Neural progenitor cell (in vitro differentiated cells): ENCODE measurements around the gene PDGFRB. TPM values are rescaled to one million over a fixed set of nuclear protein-coding genes. Genes with fewer than 3 reads are reported as not detected.

Source experiments
- DNase-seq: peaks from one replicate; pipeline ENCODE4 v3.0.0-alpha.2; 2016; ENCODE audit warnings: low spot score
- H2AFZ ChIP-seq: fragments of 200-600 bp; sonication (generic); replicated peaks from 2 replicates; pipeline ENCODE4 v1.6.1; 2016; ENCODE audit warnings: antibody characterized with exemption
- H3F3A ChIP-seq: fragments of 200-600 bp; sonication (generic); 2 replicates; pipeline ENCODE4 v1.6.1; 2016; ENCODE audit warnings: antibody characterized with exemption, low read depth
- H3K27ac ChIP-seq: fragments of 200-600 bp; sonication (generic); 2 replicates; pipeline ENCODE4 v1.5.1; 2016; ENCODE audit warnings: mild to moderate bottlenecking
- H3K27me3 ChIP-seq: fragments of 200-600 bp; sonication (generic); 2 replicates; pipeline ENCODE4 v1.6.1; 2016; ENCODE audit warnings: mild to moderate bottlenecking, moderate library complexity
- H3K36me3 ChIP-seq: fragments of 200-600 bp; sonication (generic); 2 replicates; pipeline ENCODE4 v1.5.1; 2016
- H3K4me1 ChIP-seq: fragments of 200-600 bp; sonication (generic); 2 replicates; pipeline ENCODE4 v1.6.1; 2016; ENCODE audit warnings: mixed run types
- H3K4me2 ChIP-seq: fragments of 200-600 bp; sonication (generic); 2 replicates; pipeline ENCODE4 v1.6.1; 2016
- H3K4me3 ChIP-seq: fragments of 200-600 bp; sonication (generic); 2 replicates; pipeline ENCODE4 v1.5.1; 2016
- H3K79me2 ChIP-seq: fragments of 200-600 bp; sonication (generic); 2 replicates; pipeline ENCODE4 v1.6.1; 2016; ENCODE audit warnings: low read depth
- H3K9ac ChIP-seq: fragments of 200-600 bp; sonication (generic); 2 replicates; pipeline ENCODE4 v1.6.1; 2016
- H3K9me3 ChIP-seq: fragments of 200-600 bp; sonication (generic); 2 replicates; pipeline ENCODE4 v1.5.1; 2016; ENCODE audit warnings: low read depth
- H4K20me1 ChIP-seq: fragments of 200-600 bp; sonication (generic); 2 replicates; pipeline ENCODE4 v1.6.1; 2016; ENCODE audit warnings: low read depth
- H3K27ac Mint-ChIP-seq: 3 replicates; pipeline ENCODE4 v1.8.0; 2021; ENCODE audit warnings: mixed read lengths
- H3K27me3 Mint-ChIP-seq: 2 replicates; pipeline ENCODE4 v1.8.0; 2022; ENCODE audit warnings: low read depth, mild to moderate bottlenecking, inconsistent platforms, moderate library complexity, mixed read lengths; ENCODE audit not compliant: insufficient read depth
- H3K36me3 Mint-ChIP-seq: 3 replicates; pipeline ENCODE4 v1.8.0; 2021; ENCODE audit warnings: mixed read lengths
- H3K4me1 Mint-ChIP-seq: 3 replicates; pipeline ENCODE4 v1.8.0; 2021; ENCODE audit warnings: mixed read lengths
- H3K4me3 Mint-ChIP-seq: 3 replicates; pipeline ENCODE4 v1.8.0; 2021; ENCODE audit warnings: mild to moderate bottlenecking, moderate library complexity, mixed read lengths
- H3K9me3 Mint-ChIP-seq: 3 replicates; pipeline ENCODE4 v1.8.0; 2020; ENCODE audit warnings: mixed read lengths
- EZH2 ChIP-seq: fragments of 200-600 bp; sonication (generic); IDR thresholded peaks from 2 replicates; pipeline ENCODE4 v1.6.1; 2017; ENCODE audit warnings: antibody characterized with exemption, mild to moderate bottlenecking, moderate library complexity
- EZH2phosphoT487 ChIP-seq: fragments of 200-600 bp; sonication (generic); IDR thresholded peaks from 2 replicates; pipeline ENCODE4 v1.6.1; 2017; ENCODE audit warnings: antibody characterized with exemption
- small RNA-seq: library from RNA; depleted of rRNA; stranded (forward); fragments of <200 nt; gene quantifications from one replicate; pipeline ENCODE3, GENCODE V24; 2015
- total RNA-seq: library from RNA; depleted of rRNA; stranded (reverse); fragments of >200 nt; gene quantifications from 2 replicates; pipeline ENCODE4 v1.2.3, GENCODE V29; 2015; ENCODE audit warnings: low replicate concordance
- TF ChIP-seq, protein P1 (sequence below): fragments of 200-600 bp; sonication (generic); IDR thresholded peaks from 2 replicates; pipeline ENCODE4 v1.5.1; 2017; ENCODE audit warnings: antibody characterized with exemption, mild to moderate bottlenecking

Gene PDGFRB
- total RNA-seq, 1 donor from 2014 or later, result 8.9 TPM

DNA sequence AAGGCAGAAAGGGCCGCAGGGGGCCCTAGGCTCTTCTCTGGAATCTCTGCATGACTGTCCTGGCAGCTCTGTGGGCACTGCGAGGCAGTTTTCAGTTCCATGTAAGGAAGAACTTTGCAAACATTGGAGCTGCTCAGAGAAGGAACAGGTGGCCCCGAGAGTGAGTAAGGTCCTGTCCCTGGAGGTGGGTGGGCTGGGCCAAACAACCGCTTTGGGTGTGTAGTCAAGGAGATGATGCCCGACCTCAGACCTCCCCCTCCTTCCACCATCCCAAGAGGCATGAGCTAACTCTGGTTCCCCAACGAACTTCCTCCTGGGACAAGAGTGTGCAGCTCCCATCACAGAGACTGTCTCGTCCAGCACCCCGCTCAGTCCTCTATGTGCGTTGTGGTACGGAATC lies 89.8 kb downstream of the PDGFRB start:
- Histone ChIP-seq H3K27me3 (no peaks in the 10 kb centered on the region), H2AFZ (no peak overlapping the region), H3K27ac (no peak overlapping the region), H3K36me3 (no peaks in the 10 kb centered on the region), H3K4me3 (no peak overlapping the region), H3K79me2 (no peaks in the 10 kb centered on the region), H3K9me3 (no peaks in the 10 kb centered on the region), H4K20me1 (no peaks in the 10 kb centered on the region), H3K9ac (no peak overlapping the region), H3K4me2 (no peak overlapping the region), H3F3A (no peaks in the 10 kb centered on the region), H3K4me1 (peaks cover 15% of the 10 kb centered on the region)
- no peak overlapping the region for H3K4me3 Mint-ChIP-seq
- H3K4me1 Mint-ChIP-seq, result peaks cover 18% of the 10 kb centered on the region
- no peaks in the 10 kb centered on the region for H3K9me3 Mint-ChIP-seq
- DNase-seq, result no peak
- TF ChIP-seq, protein P1, sequence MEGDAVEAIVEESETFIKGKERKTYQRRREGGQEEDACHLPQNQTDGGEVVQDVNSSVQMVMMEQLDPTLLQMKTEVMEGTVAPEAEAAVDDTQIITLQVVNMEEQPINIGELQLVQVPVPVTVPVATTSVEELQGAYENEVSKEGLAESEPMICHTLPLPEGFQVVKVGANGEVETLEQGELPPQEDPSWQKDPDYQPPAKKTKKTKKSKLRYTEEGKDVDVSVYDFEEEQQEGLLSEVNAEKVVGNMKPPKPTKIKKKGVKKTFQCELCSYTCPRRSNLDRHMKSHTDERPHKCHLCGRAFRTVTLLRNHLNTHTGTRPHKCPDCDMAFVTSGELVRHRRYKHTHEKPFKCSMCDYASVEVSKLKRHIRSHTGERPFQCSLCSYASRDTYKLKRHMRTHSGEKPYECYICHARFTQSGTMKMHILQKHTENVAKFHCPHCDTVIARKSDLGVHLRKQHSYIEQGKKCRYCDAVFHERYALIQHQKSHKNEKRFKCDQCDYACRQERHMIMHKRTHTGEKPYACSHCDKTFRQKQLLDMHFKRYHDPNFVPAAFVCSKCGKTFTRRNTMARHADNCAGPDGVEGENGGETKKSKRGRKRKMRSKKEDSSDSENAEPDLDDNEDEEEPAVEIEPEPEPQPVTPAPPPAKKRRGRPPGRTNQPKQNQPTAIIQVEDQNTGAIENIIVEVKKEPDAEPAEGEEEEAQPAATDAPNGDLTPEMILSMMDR, result no peak
- TF ChIP-seq EZH2phosphoT487 (no peak), EZH2 (no peak)
- peaks cover under 1% of the 10 kb centered on the region for H3K27me3 Mint-ChIP-seq
- H3K36me3 Mint-ChIP-seq, result no peaks in the 10 kb centered on the region
- H3K27ac Mint-ChIP-seq, result no peak overlapping the region

DNA sequence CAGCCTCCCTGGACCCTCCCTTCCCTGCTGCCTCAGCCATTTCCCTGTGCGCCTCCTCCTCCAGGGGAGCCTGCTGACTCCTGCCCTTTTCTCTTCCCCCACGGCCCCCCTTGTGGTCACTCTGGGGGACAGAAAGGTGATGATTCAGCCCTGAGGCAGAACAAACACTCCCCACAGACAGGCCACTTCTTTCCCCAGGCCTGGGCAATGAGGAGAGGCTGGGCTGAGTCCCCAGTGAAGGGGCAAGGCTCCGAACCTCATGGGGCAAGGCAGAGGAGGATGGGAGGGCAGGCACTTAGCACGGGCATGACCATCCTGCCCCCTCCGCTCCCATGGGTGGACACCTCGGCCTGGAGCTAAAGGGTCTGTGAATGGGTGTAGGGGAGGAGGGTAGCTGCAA lies 90.3 kb downstream of the PDGFRB start:
- Histone ChIP-seq H3K4me1 (peaks cover 15% of the 10 kb centered on the region), H3K4me2 (no peak overlapping the region), H3K4me3 (no peak overlapping the region), H3F3A (no peaks in the 10 kb centered on the region), H3K79me2 (no peaks in the 10 kb centered on the region), H3K27ac (no peak overlapping the region), H2AFZ (peak overlapping the region; percentile 29), H3K9ac (no peak overlapping the region), H4K20me1 (no peaks in the 10 kb centered on the region), H3K27me3 (no peaks in the 10 kb centered on the region), H3K36me3 (no peaks in the 10 kb centered on the region), H3K9me3 (no peaks in the 10 kb centered on the region)
- peak overlapping the region; percentile 66 for H3K27ac Mint-ChIP-seq
- no peak overlapping the region for H3K4me3 Mint-ChIP-seq
- H3K4me1 Mint-ChIP-seq, result peaks cover 18% of the 10 kb centered on the region
- no peak for DNase-seq
- TF ChIP-seq, protein P1, result no peak
- TF ChIP-seq EZH2 (no peak), EZH2phosphoT487 (no peak)
- H3K27me3 Mint-ChIP-seq, result peaks cover 2% of the 10 kb centered on the region
- no peaks in the 10 kb centered on the region for H3K9me3 Mint-ChIP-seq
- no peaks in the 10 kb centered on the region for H3K36me3 Mint-ChIP-seq

DNA sequence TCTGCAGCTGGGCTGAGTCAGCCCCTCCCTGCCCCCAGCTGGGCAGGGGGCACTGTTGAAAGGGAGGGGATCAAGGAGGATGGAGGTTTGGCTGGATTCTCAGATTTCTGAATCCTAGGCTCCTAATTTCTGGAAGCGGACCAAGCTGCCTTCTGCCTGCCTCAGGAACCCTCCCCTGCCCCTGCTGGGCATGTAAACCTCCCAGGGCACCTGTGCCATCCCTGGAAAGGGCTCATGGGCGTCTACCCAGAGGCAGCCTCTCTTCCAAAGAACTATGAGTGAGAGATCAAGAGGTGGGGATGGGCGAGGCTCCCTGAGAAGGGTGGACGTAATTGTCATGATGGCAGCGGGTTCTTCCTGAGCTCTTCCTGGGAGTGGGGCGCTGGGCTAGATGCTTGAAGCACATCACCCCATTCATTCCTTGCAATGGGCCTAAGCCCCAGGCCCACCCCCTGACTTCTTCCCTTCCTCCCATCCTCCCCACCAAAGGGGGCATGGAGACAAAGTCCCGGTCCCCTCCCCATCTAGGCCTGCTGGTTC lies 90.9 kb downstream of the PDGFRB start:
- Histone ChIP-seq H3K4me2 (peak overlapping the region; percentile 23), H3K36me3 (no peaks in the 10 kb centered on the region), H3K27me3 (no peaks in the 10 kb centered on the region), H3K4me1 (peaks cover 15% of the 10 kb centered on the region), H3K79me2 (no peaks in the 10 kb centered on the region), H2AFZ (peak overlapping the region; percentile 69), H3K27ac (no peak overlapping the region), H4K20me1 (no peaks in the 10 kb centered on the region), H3K9me3 (no peaks in the 10 kb centered on the region), H3K4me3 (no peak overlapping the region), H3K9ac (no peak overlapping the region), H3F3A (no peaks in the 10 kb centered on the region)
- Mint-ChIP-seq H3K9me3 (no peaks in the 10 kb centered on the region), H3K27me3 (peaks cover 4% of the 10 kb centered on the region), H3K27ac (no peak overlapping the region), H3K4me1 (peaks cover 18% of the 10 kb centered on the region), H3K4me3 (peak overlapping the region; percentile 33), H3K36me3 (no peaks in the 10 kb centered on the region)
- no peak for TF ChIP-seq EZH2phosphoT487
- TF ChIP-seq EZH2, result no peak
- TF ChIP-seq, protein P1, result no peak
- DNase-seq, result peak; percentile 47

Small RNA genes lying within 50 kb of the gene (small RNA-seq; reads per million reads assigned to genes)
- gene RF00019, result not detected

Other genes with a start within 250 kb of the PDGFRB start
- not detected in 2 replicates for gene PDE6A, start 211.1 kb downstream of the PDGFRB start, total RNA-seq
- gene SLC26A2, start 195.1 kb downstream of the PDGFRB start, total RNA-seq, result 14.0 and 20.1 TPM in 2 replicates
- 4.1 and 4.7 TPM in 2 replicates for gene TIGD6, start 155.2 kb downstream of the PDGFRB start, total RNA-seq
- gene HMGXB3, start 155.1 kb downstream of the PDGFRB start, total RNA-seq, result 23.1 and 31.3 TPM in 2 replicates
- gene CSF1R, start 69.3 kb downstream of the PDGFRB start, total RNA-seq, result not detected in 2 replicates
- not detected in 2 replicates for gene CDX1, start 10.9 kb upstream of the PDGFRB start, total RNA-seq
- gene SLC6A7, start 34.2 kb upstream of the PDGFRB start, total RNA-seq, result not detected in 2 replicates
- gene CAMK2A, start 133.9 kb upstream of the PDGFRB start, total RNA-seq, result 0.09 and 0.28 TPM in 2 replicates
- 4.2 and 13.1 TPM in 2 replicates for gene ARSI, start 147.1 kb upstream of the PDGFRB start, total RNA-seq
- 37.9 and 79.8 TPM in 2 replicates for gene TCOF1, start 201.9 kb upstream of the PDGFRB start, total RNA-seq